Measurements from ENCODE around the gene ATP2C2.

DNA sequence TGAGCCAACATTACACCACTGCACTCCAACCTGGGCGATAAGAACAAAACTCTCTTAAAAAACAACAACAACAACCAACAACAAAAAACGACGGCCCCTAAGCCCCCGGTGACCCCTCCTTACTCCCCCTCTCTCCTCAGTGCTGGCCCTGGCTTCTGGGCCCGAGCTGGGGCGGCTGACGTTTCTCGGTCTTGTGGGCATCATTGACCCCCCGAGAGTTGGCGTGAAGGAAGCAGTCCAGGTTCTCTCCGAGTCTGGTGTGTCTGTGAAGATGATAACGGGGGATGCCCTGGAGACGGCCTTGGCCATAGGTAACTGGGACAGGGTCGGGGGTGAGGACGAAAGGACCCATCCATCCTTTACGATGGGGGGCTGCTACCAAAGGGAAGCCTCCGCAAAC, 83.4 kb downstream of the ATP2C2 start:
- TF ChIP-seq EZH2 (IDR thresholded peaks at IDR 0.05; ENCODE audit: borderline replicate concordance, insufficient read depth, low read depth, low read length, poor library complexity, severe bottlenecking): no peak
- TF ChIP-seq, protein P1, sequence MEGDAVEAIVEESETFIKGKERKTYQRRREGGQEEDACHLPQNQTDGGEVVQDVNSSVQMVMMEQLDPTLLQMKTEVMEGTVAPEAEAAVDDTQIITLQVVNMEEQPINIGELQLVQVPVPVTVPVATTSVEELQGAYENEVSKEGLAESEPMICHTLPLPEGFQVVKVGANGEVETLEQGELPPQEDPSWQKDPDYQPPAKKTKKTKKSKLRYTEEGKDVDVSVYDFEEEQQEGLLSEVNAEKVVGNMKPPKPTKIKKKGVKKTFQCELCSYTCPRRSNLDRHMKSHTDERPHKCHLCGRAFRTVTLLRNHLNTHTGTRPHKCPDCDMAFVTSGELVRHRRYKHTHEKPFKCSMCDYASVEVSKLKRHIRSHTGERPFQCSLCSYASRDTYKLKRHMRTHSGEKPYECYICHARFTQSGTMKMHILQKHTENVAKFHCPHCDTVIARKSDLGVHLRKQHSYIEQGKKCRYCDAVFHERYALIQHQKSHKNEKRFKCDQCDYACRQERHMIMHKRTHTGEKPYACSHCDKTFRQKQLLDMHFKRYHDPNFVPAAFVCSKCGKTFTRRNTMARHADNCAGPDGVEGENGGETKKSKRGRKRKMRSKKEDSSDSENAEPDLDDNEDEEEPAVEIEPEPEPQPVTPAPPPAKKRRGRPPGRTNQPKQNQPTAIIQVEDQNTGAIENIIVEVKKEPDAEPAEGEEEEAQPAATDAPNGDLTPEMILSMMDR (IDR thresholded peaks at IDR 0.05): no peak

All from B cell (primary cell).